Hematopoietic multipotent progenitor cell treated with erythropoietin and hydrocortisone succinate and interleukin-3 and kit ligand, for 4 days (in vitro differentiated cells): Measurements from ENCODE around the gene SEMA3A.
"Not testable (repeated sequence)": the region's sequence is repeated elsewhere in the genome, so short reads cannot be mapped to it uniquely, and the experiment has no call there.

Experiments used
- DNase-seq: peaks from one replicate; pipeline ENCODE4 v3.0.0-alpha.2; 2015

SEMA3A gene

GRCh38 chr7:84107259-84107658, 87.3 kb downstream of the SEMA3A start:
- DNase-seq, result no peak

DNA sequence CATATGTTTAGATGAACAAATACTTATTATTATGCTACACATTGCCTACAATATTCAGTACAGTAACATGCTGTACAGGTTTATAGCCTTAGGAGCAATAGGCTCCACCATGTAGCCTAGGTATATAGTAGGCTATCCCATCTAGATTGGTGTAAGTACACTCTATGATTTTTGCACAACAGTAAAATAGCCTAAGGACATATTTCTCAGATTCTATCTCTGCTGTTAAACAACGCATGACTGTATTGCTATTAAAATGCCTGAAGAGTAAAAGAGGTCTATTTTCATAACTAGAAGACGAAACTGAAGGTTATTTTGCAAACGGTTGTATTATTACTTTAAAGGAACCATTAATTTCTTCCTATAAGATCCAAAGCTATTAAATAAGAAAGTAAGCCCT, 88.3 kb downstream of the SEMA3A start:
- no peak for DNase-seq

DNA sequence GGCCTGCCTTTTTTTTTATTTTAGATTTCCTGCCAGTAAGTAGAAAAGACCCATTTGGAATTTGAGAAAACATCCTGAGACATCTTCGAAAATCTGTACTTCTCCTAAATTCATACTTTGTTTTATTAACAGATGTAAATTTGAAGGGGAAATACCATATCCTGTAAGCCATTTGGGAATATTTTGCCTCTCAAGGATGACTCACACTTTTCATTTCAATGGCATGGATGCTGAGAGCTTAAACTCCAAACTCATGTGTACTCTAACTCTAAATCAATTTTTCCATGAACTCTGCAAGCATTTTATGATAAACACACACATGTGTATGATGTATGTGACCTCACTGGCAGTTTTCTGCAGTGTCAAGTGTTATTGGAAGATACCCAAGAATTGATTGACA, 89.0 kb downstream of the SEMA3A start:
- no peak for DNase-seq

GRCh38 chr7:84104826-84105225, 89.8 kb downstream of the SEMA3A start:
- DNase-seq, result no peak

DNA sequence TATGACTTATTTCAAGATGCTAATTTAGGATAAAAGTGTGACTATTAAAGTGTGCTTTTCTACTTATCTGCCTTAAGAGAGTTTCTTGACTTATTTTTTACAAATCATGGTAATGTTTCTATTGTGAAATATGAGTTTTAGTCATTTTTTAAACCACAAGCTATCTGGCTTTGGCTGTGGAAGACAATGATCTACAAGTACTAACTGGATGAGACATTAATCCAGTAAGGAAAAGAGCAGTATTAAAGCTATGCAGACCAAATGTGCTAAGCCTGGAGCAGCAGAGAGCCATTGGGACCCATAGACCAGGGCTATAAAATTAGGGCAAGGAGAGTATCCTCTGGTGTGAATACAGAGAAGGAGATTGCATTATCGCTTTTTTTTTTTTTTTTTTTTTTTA, 92.4 kb downstream of the SEMA3A start:
- DNase-seq, result no peak

DNA sequence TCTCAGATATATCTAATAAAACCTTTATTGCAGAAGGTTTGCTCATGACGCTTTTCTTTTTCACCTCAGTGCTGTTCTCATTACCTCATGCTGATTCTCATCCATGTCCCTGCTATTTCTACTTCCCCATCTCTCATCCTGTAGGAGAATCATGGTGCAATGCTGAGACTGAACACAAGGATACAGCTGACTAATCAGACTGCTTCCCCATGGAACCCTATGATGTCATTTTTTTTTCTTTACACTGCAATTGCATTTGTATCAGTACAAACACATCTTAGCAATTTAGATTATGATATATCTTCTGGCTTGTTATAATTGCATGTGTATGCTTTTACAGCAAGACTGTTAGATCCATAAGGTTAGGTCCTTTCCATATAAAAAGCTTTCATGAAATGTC, 93.7 kb downstream of the SEMA3A start:
- no peak for DNase-seq

GRCh38 chr7:84095971-84096370, 98.6 kb downstream of the SEMA3A start:
- DNase-seq, result no peak

DNA sequence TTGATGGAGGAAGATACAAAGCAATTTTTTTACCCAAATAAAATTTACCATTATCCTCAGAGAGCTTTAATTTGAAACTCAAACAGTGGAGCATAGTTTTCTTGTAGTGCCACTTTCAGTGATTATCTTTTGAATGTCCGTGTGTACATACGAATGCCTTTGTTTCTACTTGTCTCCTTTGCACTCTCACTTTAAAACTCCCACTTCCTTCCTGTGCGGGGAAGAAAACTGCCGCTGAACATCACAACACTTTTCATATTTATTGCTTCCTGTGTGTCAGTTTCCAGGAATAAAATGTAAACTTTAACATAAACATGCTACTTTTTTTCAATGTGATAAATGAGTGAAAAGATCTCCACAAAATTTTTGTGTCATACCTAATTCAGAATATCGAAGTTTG, 102.4 kb downstream of the SEMA3A start:
- peak; percentile 47 for DNase-seq

- no peak for DNase-seq
Measured at GRCh38 chr7:84091318-84091717, 103.3 kb downstream of the SEMA3A start.

GRCh38 chr7:84088802-84089201, 105.8 kb downstream of the SEMA3A start:
- no peak for DNase-seq

DNA sequence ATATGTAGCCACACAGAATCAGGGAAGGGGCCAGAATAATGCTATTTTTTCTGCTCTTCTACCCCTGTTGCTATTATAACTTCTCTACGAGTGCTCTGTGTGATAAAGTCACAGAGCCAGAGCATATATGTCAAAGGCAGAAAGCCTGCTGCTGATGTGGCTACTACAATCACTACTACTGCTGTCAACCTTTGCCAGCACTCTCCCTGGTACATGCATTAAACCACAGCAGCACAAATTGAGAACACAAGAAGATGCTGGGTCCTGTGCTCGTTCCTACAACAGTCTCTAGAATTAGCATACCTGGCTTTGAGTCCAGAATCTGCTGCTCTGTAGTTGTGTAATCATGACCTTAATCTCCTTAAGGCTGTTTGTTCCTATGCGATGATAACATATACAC, 108.6 kb downstream of the SEMA3A start:
- no peak for DNase-seq

- DNase-seq, result no peak
Measured at GRCh38 chr7:84085147-84085546, 109.4 kb downstream of the SEMA3A start.

DNA sequence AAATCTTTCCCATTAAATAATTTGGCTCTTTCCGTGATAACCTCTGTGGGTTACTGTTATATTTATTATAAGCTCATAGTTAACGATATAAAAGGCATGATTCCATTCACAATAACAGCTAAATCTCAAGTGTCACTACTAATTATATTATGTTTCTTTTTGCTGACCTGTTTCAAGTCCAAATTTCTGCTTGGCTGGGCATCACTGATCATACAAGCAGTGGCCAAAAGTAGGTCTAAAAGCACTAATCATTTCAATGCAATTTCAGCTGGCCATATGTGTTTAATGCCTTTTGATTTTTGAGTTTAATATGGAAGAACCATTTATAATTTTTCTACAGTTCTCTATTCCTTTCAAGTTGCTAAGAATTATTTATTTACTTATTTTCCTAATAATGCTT, 110.7 kb downstream of the SEMA3A start:
- DNase-seq, result no peak

GRCh38 chr7:84081973-84082522, 112.5 kb downstream of the SEMA3A start:
- no peak for DNase-seq

DNA sequence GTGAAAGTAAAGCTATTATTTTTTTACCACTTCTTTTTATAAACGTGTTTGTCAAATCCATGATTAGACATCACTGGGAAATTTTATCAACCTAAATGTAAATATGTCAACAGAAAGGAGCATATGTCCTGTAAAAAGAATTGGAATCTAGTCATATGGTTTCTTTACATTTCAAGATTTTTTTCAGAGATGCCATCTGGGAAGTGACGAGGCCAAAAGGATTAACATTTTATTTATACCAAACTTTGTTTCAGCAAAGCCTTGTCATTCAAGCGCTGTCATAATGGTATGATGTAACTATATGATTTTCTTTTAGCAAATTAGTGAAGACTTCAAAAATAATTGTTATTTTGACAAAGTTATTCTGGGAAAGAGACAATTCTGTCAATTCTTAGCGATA, 117.3 kb downstream of the SEMA3A start:
- no peak for DNase-seq

DNA sequence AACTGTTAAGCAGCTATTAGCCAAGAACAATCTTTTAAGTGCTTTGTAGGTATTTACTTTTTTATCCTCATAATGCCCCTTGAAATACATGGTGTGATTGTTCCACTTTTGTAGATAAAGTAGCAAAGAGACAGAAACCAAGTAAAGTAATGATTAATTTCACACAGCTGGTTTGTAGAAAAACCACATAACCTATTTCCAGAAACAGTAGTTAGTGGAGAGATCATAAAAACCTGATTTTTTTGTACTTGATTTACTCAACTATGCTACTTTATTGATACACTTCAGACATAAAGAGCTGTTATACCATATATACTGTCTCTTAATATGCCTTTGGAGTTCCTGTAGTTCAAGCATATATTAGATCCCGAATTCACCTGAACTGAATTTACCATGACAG, 118.4 kb downstream of the SEMA3A start:
- no peak for DNase-seq

DNA sequence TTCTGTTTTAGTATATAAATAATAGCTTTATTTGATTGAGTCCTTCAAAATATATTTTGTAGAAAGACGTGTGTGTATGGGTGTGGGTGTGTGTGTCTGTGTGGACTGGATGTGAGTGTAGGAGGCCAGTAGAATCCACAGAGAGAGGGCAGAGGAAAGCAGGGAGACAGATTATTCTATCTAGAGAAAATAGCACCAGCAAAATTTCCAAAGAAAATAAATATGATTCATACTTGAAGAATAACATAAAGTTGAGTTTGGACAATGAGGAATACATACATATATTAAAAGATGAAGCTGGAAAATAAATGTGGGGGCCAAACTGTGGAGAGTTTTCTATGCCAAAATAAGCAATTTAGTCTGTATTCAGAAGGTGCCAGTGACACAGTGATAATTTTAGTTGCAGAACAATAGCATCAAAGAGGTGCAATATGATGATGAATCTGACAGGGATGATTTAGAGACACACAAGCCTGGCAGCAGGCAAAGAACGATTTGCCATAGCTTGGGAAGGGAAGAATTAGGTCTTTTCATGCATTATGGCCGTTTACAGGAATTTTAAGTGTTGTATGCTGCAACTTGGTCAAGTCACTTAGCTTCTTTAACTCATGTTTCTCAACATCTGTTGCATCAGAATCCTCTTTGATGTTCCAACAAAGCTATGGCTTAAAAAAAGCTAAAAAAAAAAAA, 121.3 kb downstream of the SEMA3A start:
- no peak for DNase-seq

GRCh38 chr7:84070770-84071169, 123.8 kb downstream of the SEMA3A start:
- no peak for DNase-seq

GRCh38 chr7:84069999-84070500, 124.5 kb downstream of the SEMA3A start:
- no peak for DNase-seq

GRCh38 chr7:84069033-84069432, 125.6 kb downstream of the SEMA3A start:
- peak; percentile 28 for DNase-seq

GRCh38 chr7:84062489-84062901, 132.1 kb downstream of the SEMA3A start:
- DNase-seq, result not testable (repeated sequence)

- DNase-seq, result no peak
Measured at GRCh38 chr7:84060760-84061261, 133.8 kb downstream of the SEMA3A start.

DNA sequence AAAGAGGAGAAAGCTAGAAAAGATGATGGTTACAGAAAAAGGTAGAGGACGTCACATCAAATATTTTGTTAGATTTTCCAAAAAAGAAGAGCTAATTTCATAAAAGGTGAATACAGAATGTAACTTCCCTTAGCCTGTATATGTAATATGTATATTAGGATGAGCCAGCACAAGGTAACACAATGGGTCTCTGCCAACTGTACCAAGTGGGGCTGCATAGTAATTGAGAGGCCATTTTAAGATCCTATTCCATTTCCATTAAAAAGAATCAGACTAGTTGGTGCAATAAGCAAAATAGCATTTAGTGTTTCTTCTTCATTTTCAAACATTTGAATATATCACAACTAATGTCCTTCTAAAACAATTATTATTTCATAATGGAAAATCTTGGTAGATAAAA, 134.6 kb downstream of the SEMA3A start:
- DNase-seq, result no peak

DNA sequence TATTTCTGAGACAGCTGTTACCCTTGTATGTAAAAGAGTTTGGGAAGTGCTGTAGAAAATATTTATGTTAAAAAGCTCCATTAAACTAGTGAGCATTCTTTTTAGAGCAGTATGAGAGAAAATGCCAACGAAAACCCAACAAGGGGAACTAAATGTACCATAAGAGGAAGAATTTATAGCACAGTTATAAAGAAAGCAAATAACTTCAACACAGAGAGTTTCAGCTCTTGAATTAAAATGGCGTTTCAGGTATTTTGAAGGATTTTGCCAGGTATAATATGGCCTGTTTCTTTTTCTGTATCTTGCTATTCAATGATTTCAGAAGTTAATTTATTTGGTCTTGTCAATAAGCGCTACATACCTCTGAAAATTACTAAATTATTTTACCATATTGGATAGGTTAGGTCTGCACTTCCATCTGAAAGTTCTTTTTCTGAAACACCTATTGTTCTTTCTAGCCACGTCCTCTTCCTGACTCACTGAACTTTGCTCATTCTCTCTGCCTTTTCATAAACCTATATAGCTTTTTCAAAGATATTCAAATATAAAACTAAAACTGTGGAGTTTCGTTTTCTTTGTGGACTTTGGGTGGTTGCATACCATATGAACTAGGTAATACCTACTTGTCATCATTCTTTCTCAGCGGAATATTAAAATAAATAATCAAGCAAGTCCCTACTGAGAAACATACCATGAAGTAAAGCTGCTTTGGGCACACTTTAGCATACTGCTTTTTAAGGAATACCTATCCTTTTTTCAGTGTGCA, 136.1 kb downstream of the SEMA3A start:
- DNase-seq, result no peak
